Cardiac fibroblast (primary cell): Measurements from ENCODE around the gene TRIM36.

Experiments
- DNase-seq, 2 donors: peaks; one replicate each; pipeline versions ENCODE4 v3.0.0 to v3.0.0-alpha.2; 2010; ENCODE audit warnings: low read depth in 2 of 2
- H3K4me3 ChIP-seq, 2 donors: replicated peaks in 1 of 2; 1 replicate in 1 of 2; 2 replicates in 1 of 2; pipeline ENCODE4 v1.5.1; 2011; ENCODE audit warnings: low read depth in 2 of 2, low read length in 2 of 2, mild to moderate bottlenecking in 2 of 2, moderate library complexity in 1 of 2
- CTCF ChIP-seq: IDR thresholded peaks from one replicate; pipeline ENCODE4 v1.5.1; 2011; ENCODE audit warnings: low read depth, mild to moderate bottlenecking, low read length, inconsistent platforms

The TRIM36 gene

DNA sequence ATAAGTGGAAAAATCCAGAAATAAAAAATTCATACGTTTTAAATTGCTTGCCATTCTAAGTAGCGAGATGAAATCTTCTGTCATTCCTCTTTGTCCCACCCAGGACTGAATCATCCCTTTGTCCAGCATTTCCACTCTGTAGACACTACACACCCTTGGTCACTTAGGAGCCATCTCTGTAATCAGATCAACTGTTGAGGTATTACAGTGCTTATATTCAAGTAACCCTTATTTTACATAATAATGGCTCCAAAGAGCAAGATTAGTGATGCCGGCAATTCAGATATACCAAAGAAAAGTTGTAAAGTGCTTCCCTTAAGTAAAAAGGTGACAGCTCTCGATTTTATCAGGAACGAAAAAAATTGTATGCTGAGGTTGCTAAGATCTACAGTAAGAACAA lies 60.4 kb downstream of the TRIM36 start:
- no peak for DNase-seq
- H3K4me3 ChIP-seq = no peak overlapping the region
- TF ChIP-seq CTCF = no peak

GRCh38 chr5:115100319-115100955 lies 69.3 kb downstream of the TRIM36 start:
- peak; percentile 4 to 73 for DNase-seq
- no peak for TF ChIP-seq CTCF
- H3K4me3 ChIP-seq = no peak overlapping the region

DNA sequence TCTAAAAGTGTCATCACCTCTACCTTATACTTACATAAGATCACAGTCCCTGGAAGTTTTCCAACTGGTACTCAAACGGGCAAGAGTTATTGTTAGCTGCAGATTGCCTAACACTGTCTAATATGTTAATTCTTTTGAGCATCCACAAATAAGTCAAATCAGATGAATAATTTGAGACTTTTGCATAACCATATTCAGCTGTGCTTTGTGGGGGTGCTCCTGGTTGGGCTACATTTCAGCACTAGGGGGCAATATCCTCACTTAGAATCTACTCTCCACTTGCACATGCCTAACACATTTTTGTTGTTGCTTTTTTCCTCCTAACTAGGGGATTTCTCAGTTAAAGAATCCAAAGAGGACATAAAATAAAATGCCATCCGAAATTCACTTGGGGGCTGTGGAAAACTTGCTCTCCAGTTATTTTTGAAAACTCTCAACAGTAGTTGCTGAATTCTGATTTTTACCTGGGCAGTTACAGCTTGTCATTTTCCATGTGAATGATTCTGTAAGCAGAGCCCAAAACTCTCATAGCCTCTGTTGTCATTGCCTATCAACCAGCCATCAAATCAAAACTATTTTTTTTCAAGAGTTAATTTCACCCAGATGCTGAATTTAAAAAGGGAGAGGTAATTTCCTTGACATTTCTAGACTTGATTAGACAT lies 71.5 kb downstream of the TRIM36 start:
- peak; percentile 75 for TF ChIP-seq CTCF
- DNase-seq = peak; percentile 70 to 71
- no peak overlapping the region for H3K4me3 ChIP-seq

DNA sequence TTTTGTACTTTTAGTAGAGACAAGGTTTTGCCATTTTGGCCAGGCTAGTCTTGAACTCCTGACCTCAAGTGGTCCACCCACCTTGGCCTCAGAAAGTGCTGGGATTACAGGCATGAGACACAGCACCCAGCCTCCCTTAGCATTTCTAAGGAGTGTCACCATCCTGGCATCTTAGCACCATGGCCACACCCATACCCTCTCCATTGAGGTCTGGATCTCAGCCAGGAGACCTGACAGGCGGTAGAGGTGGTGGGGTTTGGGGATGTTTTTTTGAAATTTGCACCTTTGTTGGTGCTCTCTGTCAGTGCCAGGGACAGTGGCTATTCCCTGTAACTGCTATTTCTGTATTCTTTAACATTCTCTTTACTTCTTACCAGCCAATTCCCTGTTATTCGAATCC lies 72.5 kb downstream of the TRIM36 start:
- no peak for TF ChIP-seq CTCF
- no peak for DNase-seq

DNA sequence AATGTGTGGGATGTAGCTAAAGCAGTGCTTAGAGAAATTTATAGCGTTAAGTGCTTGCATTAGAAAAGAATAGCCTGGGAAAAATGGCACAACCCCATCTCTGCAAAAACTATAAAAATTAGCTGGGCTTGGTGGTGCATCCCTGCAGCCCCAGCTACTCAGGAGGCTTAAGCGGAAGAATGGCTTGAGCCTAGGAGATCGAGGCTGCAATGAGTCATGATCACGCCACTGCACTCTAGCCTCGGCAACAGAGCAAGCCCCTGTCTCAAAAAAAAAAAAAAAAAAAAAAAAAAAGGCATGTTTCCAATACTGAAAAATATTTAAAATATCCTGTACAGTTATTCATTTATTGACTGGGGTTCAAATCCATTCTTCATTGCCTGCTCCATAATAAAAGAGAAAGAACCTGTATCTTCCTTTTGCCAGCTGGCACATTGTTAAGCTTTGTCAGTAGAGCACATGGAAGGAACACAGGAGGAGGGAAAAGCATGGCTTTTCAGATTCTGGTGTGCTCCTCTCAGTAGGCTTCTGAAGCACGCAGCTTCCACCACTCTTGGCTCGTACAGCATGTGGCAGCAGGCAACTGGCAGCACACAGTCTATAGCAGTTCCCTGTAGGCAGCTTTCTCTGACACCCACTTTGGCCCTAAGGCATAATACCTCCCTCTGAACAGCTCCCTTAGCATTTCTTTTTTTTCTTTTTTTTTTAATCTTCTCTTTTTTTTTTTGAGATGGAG lies 73.5 kb downstream of the TRIM36 start:
- no peak overlapping the region for H3K4me3 ChIP-seq
- DNase-seq = peak in 1 of 2 donors; percentile 5

More for the DNA sequence above, 72.5 kb downstream of the TRIM36 start:
- no peak overlapping the region for H3K4me3 ChIP-seq

DNA sequence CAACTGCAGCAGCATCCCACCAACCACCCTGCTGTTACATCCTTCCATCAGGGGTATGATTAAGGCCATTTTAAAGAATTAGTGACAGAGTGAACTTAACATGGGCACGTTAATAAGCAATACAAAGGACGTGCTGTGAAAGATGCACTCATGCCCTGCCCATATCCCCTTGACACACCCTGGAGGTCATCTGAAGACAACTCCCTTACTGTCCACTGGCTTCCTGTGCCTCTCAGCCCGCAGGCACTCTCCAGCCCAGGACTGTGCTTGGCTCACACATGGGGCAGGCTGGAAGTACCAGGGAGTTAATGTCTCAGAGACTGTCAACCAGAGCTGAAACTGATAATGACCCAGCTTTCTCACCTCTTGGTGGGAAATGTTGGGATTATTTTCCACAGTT lies 81.8 kb downstream of the TRIM36 start:
- H3K4me3 ChIP-seq = no peak overlapping the region
- TF ChIP-seq CTCF = no peak
- DNase-seq = no peak

More for the DNA sequence above, 73.5 kb downstream of the TRIM36 start:
- TF ChIP-seq CTCF = no peak
